WTC11 (cell line): ENCODE results near the gene ABCA3.

Experiments
- ATF1 ChIP-seq: sonication (generic); formaldehyde crosslinking; IDR thresholded peaks from 2 replicates; pipeline ENCODE4 v1.8.1; 2023; ENCODE audit warnings: mild to moderate bottlenecking, moderate library complexity, missing genetic modification reagents
- GABPB1 ChIP-seq: sonication (generic); formaldehyde crosslinking; IDR thresholded peaks from 2 replicates; pipeline ENCODE4 v1.8.1; 2023; ENCODE audit warnings: mild to moderate bottlenecking, missing genetic modification reagents
- NFATC4 ChIP-seq: fragments of 250-450 bp; sonication (Bioruptor Pico); IDR thresholded peaks from 2 replicates; pipeline ENCODE4 v1.9.0; 2021; ENCODE audit warnings: mild to moderate bottlenecking
- NR1H2 ChIP-seq: sonication (generic); formaldehyde crosslinking; IDR thresholded peaks from 2 replicates; pipeline ENCODE4 v1.9.0; 2021; ENCODE audit warnings: mild to moderate bottlenecking, moderate library complexity, missing genetic modification reagents
- NR2C2 ChIP-seq: sonication (generic); formaldehyde crosslinking; IDR thresholded peaks from 2 replicates; pipeline ENCODE4 v1.8.0; 2022; ENCODE audit warnings: mild to moderate bottlenecking, missing genetic modification reagents
- ZNF121 ChIP-seq: sonication (generic); formaldehyde crosslinking; IDR thresholded peaks from 2 replicates; pipeline ENCODE4 v1.8.0; 2023; ENCODE audit warnings: missing genetic modification reagents
- TF ChIP-seq, protein P1 (sequence below): fragments of 200-600 bp; IDR thresholded peaks from 2 replicates; pipeline ENCODE4 v1.8.0; 2022; ENCODE audit warnings: antibody characterized with exemption
- TF ChIP-seq, protein P2 (sequence below): sonication (generic); formaldehyde crosslinking; IDR thresholded peaks from 2 replicates; pipeline ENCODE4 v1.8.0; 2022; ENCODE audit warnings: mild to moderate bottlenecking, missing genetic modification reagents
- TF ChIP-seq, protein P3 (sequence below): sonication (generic); formaldehyde crosslinking; IDR thresholded peaks from 2 replicates; pipeline ENCODE4 v1.8.1; 2022; ENCODE audit warnings: low read depth, mild to moderate bottlenecking, moderate library complexity, missing genetic modification reagents, borderline replicate concordance
- TF ChIP-seq, protein P4 (sequence below): sonication (generic); formaldehyde crosslinking; IDR thresholded peaks from 2 replicates; pipeline ENCODE4 v1.8.0; 2023; ENCODE audit warnings: missing genetic modification reagents, mild to moderate bottlenecking, borderline replicate concordance
- TF ChIP-seq, protein P5 (sequence below): sonication (generic); formaldehyde crosslinking; IDR thresholded peaks from 2 replicates; pipeline ENCODE4 v1.8.1; 2023; ENCODE audit warnings: mild to moderate bottlenecking, missing genetic modification reagents, moderate library complexity
- TF ChIP-seq, protein P6 (sequence below): sonication (generic); formaldehyde crosslinking; IDR thresholded peaks from 2 replicates; pipeline ENCODE4 v1.8.0; 2022; ENCODE audit warnings: mild to moderate bottlenecking, missing genetic modification reagents
- TF ChIP-seq, protein P7 (sequence below): sonication (generic); formaldehyde crosslinking; IDR thresholded peaks from 2 replicates; pipeline ENCODE4 v1.8.0; 2022; ENCODE audit warnings: mild to moderate bottlenecking, missing genetic modification reagents

DNA sequence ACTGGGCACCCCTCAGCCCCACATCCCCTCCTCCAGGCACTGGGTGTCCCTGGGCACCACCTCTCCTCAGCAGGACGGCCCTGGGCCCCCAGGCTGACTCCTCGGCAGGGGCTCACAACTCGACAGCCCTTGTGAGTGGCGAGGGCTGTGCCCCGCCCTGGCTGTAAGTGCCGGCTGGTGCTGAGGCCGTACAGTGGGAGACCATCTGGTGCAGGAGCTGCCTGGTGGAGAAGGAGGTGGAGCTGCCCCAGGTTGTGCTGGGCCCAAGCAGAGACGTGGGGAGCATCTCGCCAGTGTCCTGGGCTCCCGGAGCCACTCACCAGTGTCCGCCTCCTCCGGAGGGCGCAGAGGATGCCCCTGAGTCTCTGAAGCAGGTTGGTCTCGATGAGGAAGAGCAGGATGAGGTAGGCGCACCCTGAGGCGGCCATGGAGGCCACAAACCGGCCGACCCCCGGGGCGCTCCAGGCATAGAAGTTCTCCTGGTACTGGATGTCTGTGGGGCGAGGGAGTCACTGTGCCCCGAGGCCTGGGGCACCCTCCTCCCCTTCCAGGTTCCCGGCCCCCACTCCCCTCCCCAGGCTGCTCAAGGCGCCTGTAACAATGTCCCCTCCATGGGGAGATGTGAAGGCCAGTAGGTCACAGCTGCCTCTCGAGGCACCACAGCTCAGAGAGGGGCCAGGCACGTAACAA lies 57.5 kb downstream of the ABCA3 start:
- TF ChIP-seq, protein P1, sequence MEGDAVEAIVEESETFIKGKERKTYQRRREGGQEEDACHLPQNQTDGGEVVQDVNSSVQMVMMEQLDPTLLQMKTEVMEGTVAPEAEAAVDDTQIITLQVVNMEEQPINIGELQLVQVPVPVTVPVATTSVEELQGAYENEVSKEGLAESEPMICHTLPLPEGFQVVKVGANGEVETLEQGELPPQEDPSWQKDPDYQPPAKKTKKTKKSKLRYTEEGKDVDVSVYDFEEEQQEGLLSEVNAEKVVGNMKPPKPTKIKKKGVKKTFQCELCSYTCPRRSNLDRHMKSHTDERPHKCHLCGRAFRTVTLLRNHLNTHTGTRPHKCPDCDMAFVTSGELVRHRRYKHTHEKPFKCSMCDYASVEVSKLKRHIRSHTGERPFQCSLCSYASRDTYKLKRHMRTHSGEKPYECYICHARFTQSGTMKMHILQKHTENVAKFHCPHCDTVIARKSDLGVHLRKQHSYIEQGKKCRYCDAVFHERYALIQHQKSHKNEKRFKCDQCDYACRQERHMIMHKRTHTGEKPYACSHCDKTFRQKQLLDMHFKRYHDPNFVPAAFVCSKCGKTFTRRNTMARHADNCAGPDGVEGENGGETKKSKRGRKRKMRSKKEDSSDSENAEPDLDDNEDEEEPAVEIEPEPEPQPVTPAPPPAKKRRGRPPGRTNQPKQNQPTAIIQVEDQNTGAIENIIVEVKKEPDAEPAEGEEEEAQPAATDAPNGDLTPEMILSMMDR, result no peak
- TF ChIP-seq, protein P2, sequence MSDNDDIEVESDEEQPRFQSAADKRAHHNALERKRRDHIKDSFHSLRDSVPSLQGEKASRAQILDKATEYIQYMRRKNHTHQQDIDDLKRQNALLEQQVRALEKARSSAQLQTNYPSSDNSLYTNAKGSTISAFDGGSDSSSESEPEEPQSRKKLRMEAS (CRISPR knock-in tag), result no peak
- no peak for TF ChIP-seq ZNF121 (CRISPR knock-in tag)
- TF ChIP-seq, protein P3, sequence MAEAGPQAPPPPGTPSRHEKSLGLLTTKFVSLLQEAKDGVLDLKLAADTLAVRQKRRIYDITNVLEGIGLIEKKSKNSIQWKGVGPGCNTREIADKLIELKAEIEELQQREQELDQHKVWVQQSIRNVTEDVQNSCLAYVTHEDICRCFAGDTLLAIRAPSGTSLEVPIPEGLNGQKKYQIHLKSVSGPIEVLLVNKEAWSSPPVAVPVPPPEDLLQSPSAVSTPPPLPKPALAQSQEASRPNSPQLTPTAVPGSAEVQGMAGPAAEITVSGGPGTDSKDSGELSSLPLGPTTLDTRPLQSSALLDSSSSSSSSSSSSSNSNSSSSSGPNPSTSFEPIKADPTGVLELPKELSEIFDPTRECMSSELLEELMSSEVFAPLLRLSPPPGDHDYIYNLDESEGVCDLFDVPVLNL (CRISPR knock-in tag), result no peak
- no peak for TF ChIP-seq NR2C2
- no peak for TF ChIP-seq ATF1 (CRISPR knock-in tag)
- TF ChIP-seq NFATC4, result no peak
- TF ChIP-seq, protein P4, sequence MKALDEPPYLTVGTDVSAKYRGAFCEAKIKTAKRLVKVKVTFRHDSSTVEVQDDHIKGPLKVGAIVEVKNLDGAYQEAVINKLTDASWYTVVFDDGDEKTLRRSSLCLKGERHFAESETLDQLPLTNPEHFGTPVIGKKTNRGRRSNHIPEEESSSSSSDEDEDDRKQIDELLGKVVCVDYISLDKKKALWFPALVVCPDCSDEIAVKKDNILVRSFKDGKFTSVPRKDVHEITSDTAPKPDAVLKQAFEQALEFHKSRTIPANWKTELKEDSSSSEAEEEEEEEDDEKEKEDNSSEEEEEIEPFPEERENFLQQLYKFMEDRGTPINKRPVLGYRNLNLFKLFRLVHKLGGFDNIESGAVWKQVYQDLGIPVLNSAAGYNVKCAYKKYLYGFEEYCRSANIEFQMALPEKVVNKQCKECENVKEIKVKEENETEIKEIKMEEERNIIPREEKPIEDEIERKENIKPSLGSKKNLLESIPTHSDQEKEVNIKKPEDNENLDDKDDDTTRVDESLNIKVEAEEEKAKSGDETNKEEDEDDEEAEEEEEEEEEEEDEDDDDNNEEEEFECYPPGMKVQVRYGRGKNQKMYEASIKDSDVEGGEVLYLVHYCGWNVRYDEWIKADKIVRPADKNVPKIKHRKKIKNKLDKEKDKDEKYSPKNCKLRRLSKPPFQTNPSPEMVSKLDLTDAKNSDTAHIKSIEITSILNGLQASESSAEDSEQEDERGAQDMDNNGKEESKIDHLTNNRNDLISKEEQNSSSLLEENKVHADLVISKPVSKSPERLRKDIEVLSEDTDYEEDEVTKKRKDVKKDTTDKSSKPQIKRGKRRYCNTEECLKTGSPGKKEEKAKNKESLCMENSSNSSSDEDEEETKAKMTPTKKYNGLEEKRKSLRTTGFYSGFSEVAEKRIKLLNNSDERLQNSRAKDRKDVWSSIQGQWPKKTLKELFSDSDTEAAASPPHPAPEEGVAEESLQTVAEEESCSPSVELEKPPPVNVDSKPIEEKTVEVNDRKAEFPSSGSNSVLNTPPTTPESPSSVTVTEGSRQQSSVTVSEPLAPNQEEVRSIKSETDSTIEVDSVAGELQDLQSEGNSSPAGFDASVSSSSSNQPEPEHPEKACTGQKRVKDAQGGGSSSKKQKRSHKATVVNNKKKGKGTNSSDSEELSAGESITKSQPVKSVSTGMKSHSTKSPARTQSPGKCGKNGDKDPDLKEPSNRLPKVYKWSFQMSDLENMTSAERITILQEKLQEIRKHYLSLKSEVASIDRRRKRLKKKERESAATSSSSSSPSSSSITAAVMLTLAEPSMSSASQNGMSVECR, result no peak
- TF ChIP-seq, protein P5, sequence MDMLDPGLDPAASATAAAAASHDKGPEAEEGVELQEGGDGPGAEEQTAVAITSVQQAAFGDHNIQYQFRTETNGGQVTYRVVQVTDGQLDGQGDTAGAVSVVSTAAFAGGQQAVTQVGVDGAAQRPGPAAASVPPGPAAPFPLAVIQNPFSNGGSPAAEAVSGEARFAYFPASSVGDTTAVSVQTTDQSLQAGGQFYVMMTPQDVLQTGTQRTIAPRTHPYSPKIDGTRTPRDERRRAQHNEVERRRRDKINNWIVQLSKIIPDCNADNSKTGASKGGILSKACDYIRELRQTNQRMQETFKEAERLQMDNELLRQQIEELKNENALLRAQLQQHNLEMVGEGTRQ (CRISPR knock-in tag), result no peak
- TF ChIP-seq, protein P6, sequence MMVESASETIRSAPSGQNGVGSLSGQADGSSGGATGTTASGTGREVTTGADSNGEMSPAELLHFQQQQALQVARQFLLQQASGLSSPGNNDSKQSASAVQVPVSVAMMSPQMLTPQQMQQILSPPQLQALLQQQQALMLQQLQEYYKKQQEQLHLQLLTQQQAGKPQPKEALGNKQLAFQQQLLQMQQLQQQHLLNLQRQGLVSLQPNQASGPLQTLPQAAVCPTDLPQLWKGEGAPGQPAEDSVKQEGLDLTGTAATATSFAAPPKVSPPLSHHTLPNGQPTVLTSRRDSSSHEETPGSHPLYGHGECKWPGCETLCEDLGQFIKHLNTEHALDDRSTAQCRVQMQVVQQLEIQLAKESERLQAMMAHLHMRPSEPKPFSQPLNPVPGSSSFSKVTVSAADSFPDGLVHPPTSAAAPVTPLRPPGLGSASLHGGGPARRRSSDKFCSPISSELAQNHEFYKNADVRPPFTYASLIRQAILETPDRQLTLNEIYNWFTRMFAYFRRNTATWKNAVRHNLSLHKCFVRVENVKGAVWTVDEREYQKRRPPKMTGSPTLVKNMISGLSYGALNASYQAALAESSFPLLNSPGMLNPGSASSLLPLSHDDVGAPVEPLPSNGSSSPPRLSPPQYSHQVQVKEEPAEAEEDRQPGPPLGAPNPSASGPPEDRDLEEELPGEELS (CRISPR knock-in tag), result no peak
- no peak for TF ChIP-seq GABPB1 (CRISPR knock-in tag)
- no peak for TF ChIP-seq NR1H2
- TF ChIP-seq, protein P7, sequence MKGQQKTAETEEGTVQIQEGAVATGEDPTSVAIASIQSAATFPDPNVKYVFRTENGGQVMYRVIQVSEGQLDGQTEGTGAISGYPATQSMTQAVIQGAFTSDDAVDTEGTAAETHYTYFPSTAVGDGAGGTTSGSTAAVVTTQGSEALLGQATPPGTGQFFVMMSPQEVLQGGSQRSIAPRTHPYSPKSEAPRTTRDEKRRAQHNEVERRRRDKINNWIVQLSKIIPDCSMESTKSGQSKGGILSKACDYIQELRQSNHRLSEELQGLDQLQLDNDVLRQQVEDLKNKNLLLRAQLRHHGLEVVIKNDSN (CRISPR knock-in tag), result no peak
